Kidney (tissue), 14 donors: ENCODE data around the gene AGBL4. TPM values are rescaled to one million over a fixed set of nuclear protein-coding genes. Genes with fewer than 3 reads are reported as not detected.

ENCODE experiments used
- DNase-seq, 5 donors: peaks; one replicate each; pipeline ENCODE4 v3.0.0-alpha.2; 2013 to 2020
- FAIRE-seq: peaks from 2 replicates; lab custom pipeline; 2012; peaks lifted over from hg19 to GRCh38; lab: Jason Lieb, UNC
- H3K27ac ChIP-seq, 2 donors: one replicate each; pipeline ENCODE4 v1.7.0; 2013; ENCODE audit warnings: low read depth in 2 of 2, low read length in 2 of 2, inconsistent platforms in 1 of 2
- H3K27me3 ChIP-seq: one replicate; pipeline ENCODE4 v1.7.1; 2013; ENCODE audit warnings: low read length, inconsistent platforms; ENCODE audit not compliant: control insufficient read depth, insufficient read depth
- H3K36me3 ChIP-seq, 3 donors: one replicate each; pipeline versions ENCODE4 v1.7.0 to v1.7.1; 2013; ENCODE audit warnings: low read length in 3 of 3, control low read depth in 1 of 3, inconsistent platforms in 1 of 3; ENCODE audit not compliant: insufficient read depth in 3 of 3, control insufficient read depth in 2 of 3
- H3K4me1 ChIP-seq, 3 donors: one replicate each; pipeline versions ENCODE4 v1.7.0 to v1.7.1; 2013; ENCODE audit warnings: low read length in 3 of 3, inconsistent platforms in 1 of 3, low read depth in 1 of 3; ENCODE audit not compliant: control insufficient read depth in 2 of 3, insufficient read depth in 2 of 3
- H3K4me3 ChIP-seq, 3 donors: one replicate each; pipeline versions ENCODE4 v1.7.0 to v1.8.1; 2013; ENCODE audit warnings: low read length in 3 of 3, control low read depth in 1 of 3, inconsistent platforms in 1 of 3
- H3K9ac ChIP-seq, 3 donors: one replicate each; pipeline versions ENCODE4 v1.7.0 to v1.7.1; 2013; ENCODE audit warnings: low read length in 3 of 3, control low read depth in 1 of 3, inconsistent platforms in 1 of 3
- H3K9me3 ChIP-seq, 3 donors: one replicate each; pipeline versions ENCODE4 v1.7.0 to v1.7.1; 2013; ENCODE audit warnings: low read length in 3 of 3, control low read depth in 1 of 3, inconsistent platforms in 1 of 3; ENCODE audit not compliant: control insufficient read depth in 2 of 3, insufficient read depth in 1 of 3
- CTCF ChIP-seq: IDR thresholded peaks from 3 replicates; pipeline ENCODE4 v1.5.1; 2012; ENCODE audit warnings: mild to moderate bottlenecking, moderate library complexity, borderline replicate concordance; ENCODE audit not compliant: insufficient read depth; ENCODE audit errors: extremely low read depth
- intact Hi-C: fragments of 100-400 bp; cut with DNase I; formaldehyde crosslinking; loops from one replicate; pipeline ENCODE4 v1.11.1; 2022
- polyA plus RNA-seq: library from polyadenylated mRNA; stranded (reverse); fragments of 350-450 nt; fragmentation: Illumina TruSeq; extraction: RNeasy Lipid Tissue Mini Kit (QIAGEN cat#74804); gene quantifications from one replicate; pipeline ENCODE4 v1.2.3, GENCODE V29; 2014; ENCODE audit warnings: low read depth, low replicate concordance; ENCODE audit not compliant: insufficient read depth
- total RNA-seq: library from RNA; stranded (reverse); fragmentation: NEBNext Ultra II Directional; extraction: Animal tissue kit (Norgen Biotek cat#: 25700); gene quantifications from one replicate; pipeline ENCODE4 v1.2.1, GENCODE V29; 2021
- donor health status: control.
- donor health status: control.
- donor health status: control.
- donor health status: control.
- donor health status: control.
- donor health status: DM: yes; HTN: yes; CAD: no.
- donor health status: Normal renal cell carcinoma (clear cell type).

AGBL4 gene
- total and polyA plus RNA-seq, 2 donors from 2014 or later, result 1.5 to 2.7 TPM

GRCh38 chr1:48552420-48552819 lies 1471.3 kb downstream of the AGBL4 start:
- H3K9me3 ChIP-seq, result no peaks in the 10 kb centered on the region
- H3K36me3 ChIP-seq, result no peaks in the 10 kb centered on the region
- no peaks in the 10 kb centered on the region for H3K27me3 ChIP-seq
- H3K4me3 ChIP-seq, result no peak overlapping the region
- H3K9ac ChIP-seq, result no peak overlapping the region
- intact Hi-C loops, result no loop called here
- no peaks in the 10 kb centered on the region for H3K4me1 ChIP-seq
- no peak overlapping the region for H3K27ac ChIP-seq
- FAIRE-seq, result no peak
- no peak for TF ChIP-seq CTCF
- no peak for DNase-seq

GRCh38 chr1:48548985-48549384 lies 1474.8 kb downstream of the AGBL4 start:
- H3K4me3 ChIP-seq, result no peak overlapping the region
- no peak overlapping the region for H3K27ac ChIP-seq
- no peaks in the 10 kb centered on the region for H3K4me1 ChIP-seq
- H3K9me3 ChIP-seq, result no peaks in the 10 kb centered on the region
- no peak overlapping the region for H3K9ac ChIP-seq
- FAIRE-seq (no peak), DNase-seq (no peak)
- no peaks in the 10 kb centered on the region for H3K27me3 ChIP-seq
- intact Hi-C loops, result no loop called here
- TF ChIP-seq CTCF, result no peak
- H3K36me3 ChIP-seq, result no peaks in the 10 kb centered on the region

- no peak for DNase-seq
- no peak overlapping the region for H3K27ac ChIP-seq
- no peak for FAIRE-seq
- no peak overlapping the region for H3K9ac ChIP-seq
- H3K4me1 ChIP-seq, result no peaks in the 10 kb centered on the region
- no peak for TF ChIP-seq CTCF
- no peak overlapping the region for H3K4me3 ChIP-seq
- H3K36me3 ChIP-seq, result no peaks in the 10 kb centered on the region
- no peaks in the 10 kb centered on the region for H3K27me3 ChIP-seq
- intact Hi-C loops, result no loop called here
- H3K9me3 ChIP-seq, result no peaks in the 10 kb centered on the region
Measured at GRCh38 chr1:48547561-48548220, 1476.1 kb downstream of the AGBL4 start.

- Histone ChIP-seq H3K4me1 (no peaks in the 10 kb centered on the region), H3K36me3 (no peaks in the 10 kb centered on the region), H3K27me3 (no peaks in the 10 kb centered on the region), H3K4me3 (no peak overlapping the region), H3K9ac (no peak overlapping the region), H3K9me3 (no peaks in the 10 kb centered on the region), H3K27ac (no peak overlapping the region)
- FAIRE-seq (no peak), DNase-seq (no peak)
- TF ChIP-seq CTCF, result no peak
- intact Hi-C loops, result no loop called here
Measured at GRCh38 chr1:48543854-48544253, 1479.9 kb downstream of the AGBL4 start.
